ENCODE results near the gene PHYKPL. TPM values are rescaled to one million over a fixed set of nuclear protein-coding genes. Genes with fewer than 3 reads are reported as not detected.

Gene PHYKPL
- total and polyA plus RNA-seq, 9 donors = 31.8 to 93.3 (median 61.6) TPM

DNA sequence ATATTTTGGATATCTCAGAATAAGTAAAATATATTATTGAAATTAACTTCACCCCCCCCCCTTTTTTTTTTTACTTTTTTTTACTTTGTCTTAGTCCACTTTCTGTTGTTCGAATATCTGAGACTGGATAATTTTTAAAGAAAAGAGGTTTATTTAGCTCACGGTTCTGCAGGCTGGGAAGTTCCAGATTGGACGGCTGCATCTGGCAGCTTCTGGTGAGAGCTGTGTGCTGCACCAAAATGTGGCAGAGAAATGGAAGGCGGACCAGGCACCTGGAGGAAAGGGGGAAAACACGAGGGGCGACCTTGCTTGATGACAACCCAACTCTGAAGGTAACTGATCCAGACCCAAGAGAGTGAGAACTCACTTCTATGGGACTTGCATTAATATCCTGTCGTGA lies 39.8 kb downstream of the PHYKPL start:
- Histone ChIP-seq H3K4me3 (no peak overlapping the region), H3K27ac (no peak overlapping the region), H3K9me3 (no peaks in the 10 kb centered on the region), H3K27me3 (no peaks in the 10 kb centered on the region), H3K4me1 (ENCODE audit: insufficient read depth) (no peaks in the 10 kb centered on the region), H3K36me3 (no peaks in the 10 kb centered on the region)
- no peak for DNase-seq
- no peak for TF ChIP-seq EP300 (IDR thresholded peaks at IDR 0.05)
- TF ChIP-seq, protein P1, sequence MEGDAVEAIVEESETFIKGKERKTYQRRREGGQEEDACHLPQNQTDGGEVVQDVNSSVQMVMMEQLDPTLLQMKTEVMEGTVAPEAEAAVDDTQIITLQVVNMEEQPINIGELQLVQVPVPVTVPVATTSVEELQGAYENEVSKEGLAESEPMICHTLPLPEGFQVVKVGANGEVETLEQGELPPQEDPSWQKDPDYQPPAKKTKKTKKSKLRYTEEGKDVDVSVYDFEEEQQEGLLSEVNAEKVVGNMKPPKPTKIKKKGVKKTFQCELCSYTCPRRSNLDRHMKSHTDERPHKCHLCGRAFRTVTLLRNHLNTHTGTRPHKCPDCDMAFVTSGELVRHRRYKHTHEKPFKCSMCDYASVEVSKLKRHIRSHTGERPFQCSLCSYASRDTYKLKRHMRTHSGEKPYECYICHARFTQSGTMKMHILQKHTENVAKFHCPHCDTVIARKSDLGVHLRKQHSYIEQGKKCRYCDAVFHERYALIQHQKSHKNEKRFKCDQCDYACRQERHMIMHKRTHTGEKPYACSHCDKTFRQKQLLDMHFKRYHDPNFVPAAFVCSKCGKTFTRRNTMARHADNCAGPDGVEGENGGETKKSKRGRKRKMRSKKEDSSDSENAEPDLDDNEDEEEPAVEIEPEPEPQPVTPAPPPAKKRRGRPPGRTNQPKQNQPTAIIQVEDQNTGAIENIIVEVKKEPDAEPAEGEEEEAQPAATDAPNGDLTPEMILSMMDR (IDR thresholded peaks at IDR 0.05) = no peak
- no peak for TF ChIP-seq POLR2A (IDR thresholded peaks at IDR 0.05)
- WGBS, 3 donors = 90 to 91% (median 91%) methylated on average over 7 of the region's 7 CpGs
- intact Hi-C loops (cut with DNase I) = no loop called here

DNA sequence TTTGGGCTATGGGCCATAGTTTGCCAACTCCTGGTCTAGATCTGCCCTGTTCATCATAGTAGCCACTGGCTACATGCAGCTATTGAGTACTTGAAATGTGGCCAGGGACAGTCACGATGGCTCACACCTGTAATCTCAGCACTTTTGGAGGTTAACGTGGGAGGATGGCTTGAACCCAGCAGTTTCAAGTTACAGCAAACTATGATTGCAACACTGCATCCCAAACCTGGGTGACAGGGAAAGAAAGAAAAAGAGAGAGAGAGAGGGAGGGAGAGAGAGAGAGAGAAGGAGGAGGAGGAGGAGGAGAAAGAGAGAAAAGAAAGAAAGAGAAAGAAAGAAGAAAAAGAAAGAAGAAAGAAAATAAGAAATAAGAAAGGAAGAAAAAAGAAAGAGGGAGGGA lies 40.4 kb downstream of the PHYKPL start:
- Histone ChIP-seq H3K27ac (no peak overlapping the region), H3K4me1 (ENCODE audit: insufficient read depth) (no peaks in the 10 kb centered on the region), H3K36me3 (no peaks in the 10 kb centered on the region), H3K9me3 (no peaks in the 10 kb centered on the region), H3K4me3 (no peak overlapping the region), H3K27me3 (no peaks in the 10 kb centered on the region)
- intact Hi-C loops (cut with DNase I) = no loop called here
- TF ChIP-seq EP300 (IDR thresholded peaks at IDR 0.05) = no peak
- WGBS, 3 donors = 13 to 28% (median 27%) methylated on average over 2 of the region's 2 CpGs
- no peak for DNase-seq

DNA sequence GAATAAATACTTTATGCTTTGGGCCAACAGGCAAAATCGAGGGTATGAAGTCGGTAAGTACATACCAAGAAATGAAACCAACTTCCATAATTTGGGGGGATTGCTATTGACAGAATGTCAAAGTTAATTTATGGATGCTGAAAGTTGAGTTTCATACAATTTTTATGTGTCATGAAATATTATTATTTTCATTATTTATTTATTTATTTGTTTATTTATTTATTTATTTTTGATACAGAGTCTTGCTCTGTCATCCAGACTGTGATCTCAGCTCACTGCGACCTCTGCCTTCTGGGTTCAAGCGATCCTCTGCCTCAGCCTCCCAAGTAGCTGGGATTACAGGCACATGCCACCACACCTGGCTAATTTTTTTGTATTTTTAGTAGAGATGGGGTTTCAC lies 40.9 kb downstream of the PHYKPL start:
- no peak overlapping the region for H3K27ac ChIP-seq
- TF ChIP-seq, protein P1 (IDR thresholded peaks at IDR 0.05) = no peak
- no peak for TF ChIP-seq EP300 (IDR thresholded peaks at IDR 0.05)
- intact Hi-C loops (cut with DNase I) = no loop called here
- 73 to 86% (median 79%) methylated on average over 4 of the region's 4 CpGs for WGBS, 3 donors
- H3K36me3 ChIP-seq = no peaks in the 10 kb centered on the region
- H3K27me3 ChIP-seq = no peaks in the 10 kb centered on the region
- no peaks in the 10 kb centered on the region for H3K4me1 ChIP-seq (ENCODE audit: insufficient read depth)
- no peak for DNase-seq
- H3K9me3 ChIP-seq = no peaks in the 10 kb centered on the region
- no peak overlapping the region for H3K4me3 ChIP-seq

DNA sequence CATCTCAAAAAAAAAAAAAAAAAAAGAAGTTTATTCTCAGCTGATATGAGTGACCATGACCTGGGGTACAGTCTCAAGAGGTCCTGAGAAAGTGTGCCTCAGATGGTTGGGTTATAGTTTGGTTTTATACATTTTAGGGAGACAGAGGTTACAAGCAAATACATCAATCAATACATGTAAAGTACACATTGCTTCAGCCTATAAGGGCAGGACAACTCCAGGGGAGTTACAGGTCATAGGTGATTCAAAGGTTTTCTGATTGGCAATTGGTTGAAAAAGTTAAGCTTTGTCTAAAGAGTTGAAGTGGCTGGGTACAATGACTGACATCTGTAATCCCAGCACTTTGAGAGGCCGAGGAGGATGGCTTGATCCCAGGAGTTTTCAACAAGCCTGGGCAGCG lies 43.2 kb downstream of the PHYKPL start:
- TF ChIP-seq EP300 (IDR thresholded peaks at IDR 0.05) (no peak), POLR2A (IDR thresholded peaks at IDR 0.05) (no peak)
- TF ChIP-seq, protein P1 (IDR thresholded peaks at IDR 0.05) = no peak
- H3K36me3 ChIP-seq = no peaks in the 10 kb centered on the region
- no peaks in the 10 kb centered on the region for H3K9me3 ChIP-seq
- DNase-seq = no peak
- H3K4me1 ChIP-seq (ENCODE audit: insufficient read depth) = no peaks in the 10 kb centered on the region
- intact Hi-C loops (cut with DNase I) = no loop called here
- no peaks in the 10 kb centered on the region for H3K27me3 ChIP-seq
- H3K4me3 ChIP-seq = no peak overlapping the region
- H3K27ac ChIP-seq = no peak overlapping the region
- WGBS, 3 donors = 44 to 48% (median 44%) methylated on average over 2 of the region's 2 CpGs

DNA sequence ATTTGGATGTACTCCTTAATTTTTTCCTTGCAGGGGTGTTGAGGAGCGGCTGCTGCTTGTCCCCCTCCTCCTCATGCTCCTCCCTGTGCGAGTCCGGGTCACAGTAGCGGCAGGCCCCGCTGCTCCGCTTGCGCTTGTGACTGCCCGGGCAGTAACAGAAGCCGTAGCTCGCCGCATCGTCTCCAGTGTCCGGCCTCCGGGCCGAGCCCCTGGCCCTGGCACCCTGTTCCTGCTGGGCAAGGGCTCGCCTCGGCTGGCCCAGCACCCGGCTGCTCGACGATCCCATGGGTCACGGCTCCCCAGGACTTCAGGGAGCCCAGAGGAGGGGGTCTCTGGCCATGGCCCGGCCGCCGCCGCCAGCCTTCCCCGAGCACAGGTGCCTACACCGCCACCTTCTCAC lies 45.6 kb downstream of the PHYKPL start, which contains the start of gene GMCL2:
Gene GMCL2 (minus strand): TSS at position 358 of the 400 bp plus-strand sequence. CDS start 72 bp downstream, at position 286.
- Histone ChIP-seq H3K4me3 (no peak within 1 kb of the TSS), H3K4me1 (ENCODE audit: insufficient read depth) (no peaks in the 10 kb centered on the region), H3K9me3 (no peaks in the 10 kb centered on the region), H3K27ac (no peak within 1 kb of the TSS), H3K27me3 (no peaks in the 10 kb centered on the region), H3K36me3 (no peaks in the 10 kb centered on the region)
- intact Hi-C loops (cut with DNase I) = no loop called here
- TF ChIP-seq EP300 (IDR thresholded peaks at IDR 0.05) = no peak
- TF ChIP-seq, protein P1 (IDR thresholded peaks at IDR 0.05) = no peak
- TF ChIP-seq POLR2A (IDR thresholded peaks at IDR 0.05) = no peak
- no peak for DNase-seq
- 61 to 81% (median 61%) methylated on average over 27 of the region's 27 CpGs for WGBS, 3 donors
